Neural cell (in vitro differentiated cells): Measurements from ENCODE around the gene LCE3A. TPM values are rescaled to one million over a fixed set of nuclear protein-coding genes. Genes with fewer than 3 reads are reported as not detected.
"Not testable (repeated sequence)": the region's sequence is repeated elsewhere in the genome, so short reads cannot be mapped to it uniquely, and the experiment has no call there.

Experiments
- H2AFZ ChIP-seq: fragments of 200-600, 300-800 bp; sonication (generic), shearing (Covaris generic); 2 replicates; pipeline ENCODE4 v1.6.0; 2014; ENCODE audit warnings: low read depth, mild to moderate bottlenecking, antibody characterized with exemption, low read length, moderate library complexity
- H3F3A ChIP-seq: fragments of 200-600 bp; shearing (Covaris generic); 2 replicates; pipeline ENCODE4 v1.6.1; 2016; ENCODE audit warnings: mild to moderate bottlenecking, moderate library complexity, mixed read lengths, antibody characterized with exemption, low read length; ENCODE audit not compliant: insufficient read depth, poor library complexity, severe bottlenecking
- H3K27ac ChIP-seq: fragments of 200-600, 300-800 bp; sonication (generic), shearing (Covaris generic); 2 replicates; pipeline ENCODE4 v1.5.1; 2014; ENCODE audit warnings: mild to moderate bottlenecking, low read length, moderate library complexity
- H3K27me3 ChIP-seq: fragments of 300-800, 200-600 bp; sonication (generic), shearing (Covaris generic); 2 replicates; pipeline ENCODE4 v1.6.0; 2014; ENCODE audit warnings: mild to moderate bottlenecking, low read depth, low read length, moderate library complexity; ENCODE audit not compliant: insufficient read depth
- H3K36me3 ChIP-seq: fragments of 300-800, 200-600 bp; sonication (generic), shearing (Covaris generic); 2 replicates; pipeline ENCODE4 v1.5.1; 2014; ENCODE audit warnings: mild to moderate bottlenecking, antibody characterized with exemption, low read length, moderate library complexity; ENCODE audit not compliant: insufficient read depth
- H3K4me2 ChIP-seq: fragments of 300-800, 200-600 bp; sonication (generic), shearing (Covaris generic); 2 replicates; pipeline ENCODE4 v1.6.0; 2014; ENCODE audit warnings: mild to moderate bottlenecking, low read length
- H3K4me3 ChIP-seq: fragments of 300-800, 200-600 bp; sonication (generic), shearing (Covaris generic); 2 replicates; pipeline ENCODE4 v1.5.1; 2014; ENCODE audit warnings: mild to moderate bottlenecking, low read length, moderate library complexity
- H3K79me2 ChIP-seq: fragments of 200-600 bp; shearing (Covaris generic); replicated peaks from 2 replicates; pipeline ENCODE4 v1.6.0; 2014; ENCODE audit warnings: mild to moderate bottlenecking, low read length, moderate library complexity; ENCODE audit not compliant: insufficient read depth
- H3K9ac ChIP-seq: fragments of 300-800, 200-600 bp; sonication (generic), shearing (Covaris generic); 2 replicates; pipeline ENCODE4 v1.6.1; 2016; ENCODE audit warnings: mild to moderate bottlenecking, low read length, mixed read lengths
- H3K9me2 ChIP-seq: fragments of 200-600 bp; shearing (Covaris generic); 2 replicates; pipeline ENCODE4 v1.6.1; 2016; ENCODE audit warnings: mild to moderate bottlenecking, low read length, mixed read lengths; ENCODE audit not compliant: insufficient read depth
- H3K9me3 ChIP-seq: fragments of 200-600, 300-800 bp; sonication (generic), shearing (Covaris generic); 2 replicates; pipeline ENCODE4 v1.6.1; 2016; ENCODE audit warnings: mild to moderate bottlenecking, mixed run types, low read length, moderate library complexity, mixed read lengths
- H4K20me1 ChIP-seq: fragments of 200-600 bp; shearing (Covaris generic); 2 replicates; pipeline ENCODE4 v1.6.1; 2016; ENCODE audit warnings: mild to moderate bottlenecking, mixed run types; ENCODE audit not compliant: insufficient read depth
- EP300 ChIP-seq: fragments of 450-650 bp; conservative IDR thresholded peaks from 2 replicates; pipeline ENCODE4 v1.6.1; 2014; ENCODE audit warnings: antibody characterized with exemption, mild to moderate bottlenecking, moderate library complexity; ENCODE audit not compliant: poor library complexity, severe bottlenecking
- EZH2 ChIP-seq: fragments of 200-600, 300-800 bp; shearing (Covaris generic), sonication (generic); IDR thresholded peaks from 2 replicates; pipeline ENCODE4 v1.6.1; 2014; ENCODE audit warnings: antibody characterized with exemption, low read length, borderline replicate concordance, mild to moderate bottlenecking; ENCODE audit not compliant: insufficient read depth, poor library complexity, severe bottlenecking
- MXI1 ChIP-seq: fragments of 450-650 bp; conservative IDR thresholded peaks from 2 replicates; pipeline ENCODE4 v1.6.1; 2014; ENCODE audit warnings: antibody characterized with exemption, mild to moderate bottlenecking; ENCODE audit not compliant: poor library complexity, severe bottlenecking
- POLR2AphosphoS5 ChIP-seq: IDR thresholded peaks from 2 replicates; pipeline ENCODE4 v1.6.1; 2012
- RAD21 ChIP-seq: fragments of 450-650 bp; conservative IDR thresholded peaks from 2 replicates; pipeline ENCODE4 v1.6.1; 2014; ENCODE audit warnings: antibody characterized with exemption, mild to moderate bottlenecking, moderate library complexity
- SMC3 ChIP-seq: fragments of 450-650 bp; conservative IDR thresholded peaks from 2 replicates; pipeline ENCODE4 v1.6.1; 2014; ENCODE audit warnings: antibody characterized with exemption, mild to moderate bottlenecking, moderate library complexity; ENCODE audit not compliant: poor library complexity
- TAF1 ChIP-seq: IDR thresholded peaks from 2 replicates; pipeline ENCODE4 v1.6.1; 2012; ENCODE audit warnings: low read depth
- polyA plus RNA-seq: library from polyadenylated mRNA; depleted of rRNA; stranded (reverse); fragments of >200 nt; gene quantifications from 2 replicates; pipeline ENCODE4 v1.2.3, GENCODE V29; 2014
- TF ChIP-seq, protein P1 (sequence below): fragments of 450-650 bp; IDR thresholded peaks from 2 replicates; pipeline ENCODE4 v1.5.1; 2014; ENCODE audit warnings: antibody characterized with exemption, mild to moderate bottlenecking, moderate library complexity; ENCODE audit not compliant: poor library complexity, severe bottlenecking
- TF ChIP-seq, protein P2 (sequence below): IDR thresholded peaks from 2 replicates; pipeline ENCODE4 v1.6.1; 2012; ENCODE audit warnings: borderline replicate concordance

The LCE3A gene
- polyA plus RNA-seq, 1 donor from 2014 or later: not detected

GRCh38 chr1:152580433-152580832 lies 42.5 kb downstream of the LCE3A start, which contains the start of gene LCE3D:
TSS of gene LCE3D (minus strand) at chr1:152580516. CDS start at chr1:152579936, 580 bp downstream.
- Histone ChIP-seq H4K20me1 (no peaks in the 10 kb centered on the region), H3K9me2 (no peaks in the 10 kb centered on the region), H2AFZ (no peak within 1 kb of the TSS), H3K36me3 (no peaks in the 10 kb centered on the region), H3K4me3 (no peak within 1 kb of the TSS), H3K9ac (no peak within 1 kb of the TSS), H3K9me3 (no peaks in the 10 kb centered on the region), H3F3A (no peaks in the 10 kb centered on the region), H3K79me2 (no peaks in the 10 kb centered on the region), H3K27ac (no peak within 1 kb of the TSS), H3K4me2 (no peak within 1 kb of the TSS), H3K27me3 (no peaks in the 10 kb centered on the region)
- TF ChIP-seq SMC3: no peak
- no peak for TF ChIP-seq EP300
- TF ChIP-seq, protein P1, sequence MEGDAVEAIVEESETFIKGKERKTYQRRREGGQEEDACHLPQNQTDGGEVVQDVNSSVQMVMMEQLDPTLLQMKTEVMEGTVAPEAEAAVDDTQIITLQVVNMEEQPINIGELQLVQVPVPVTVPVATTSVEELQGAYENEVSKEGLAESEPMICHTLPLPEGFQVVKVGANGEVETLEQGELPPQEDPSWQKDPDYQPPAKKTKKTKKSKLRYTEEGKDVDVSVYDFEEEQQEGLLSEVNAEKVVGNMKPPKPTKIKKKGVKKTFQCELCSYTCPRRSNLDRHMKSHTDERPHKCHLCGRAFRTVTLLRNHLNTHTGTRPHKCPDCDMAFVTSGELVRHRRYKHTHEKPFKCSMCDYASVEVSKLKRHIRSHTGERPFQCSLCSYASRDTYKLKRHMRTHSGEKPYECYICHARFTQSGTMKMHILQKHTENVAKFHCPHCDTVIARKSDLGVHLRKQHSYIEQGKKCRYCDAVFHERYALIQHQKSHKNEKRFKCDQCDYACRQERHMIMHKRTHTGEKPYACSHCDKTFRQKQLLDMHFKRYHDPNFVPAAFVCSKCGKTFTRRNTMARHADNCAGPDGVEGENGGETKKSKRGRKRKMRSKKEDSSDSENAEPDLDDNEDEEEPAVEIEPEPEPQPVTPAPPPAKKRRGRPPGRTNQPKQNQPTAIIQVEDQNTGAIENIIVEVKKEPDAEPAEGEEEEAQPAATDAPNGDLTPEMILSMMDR: no peak
- TF ChIP-seq EZH2: no peak
- TF ChIP-seq POLR2AphosphoS5: no peak
- TF ChIP-seq RAD21: no peak
- TF ChIP-seq, protein P2, sequence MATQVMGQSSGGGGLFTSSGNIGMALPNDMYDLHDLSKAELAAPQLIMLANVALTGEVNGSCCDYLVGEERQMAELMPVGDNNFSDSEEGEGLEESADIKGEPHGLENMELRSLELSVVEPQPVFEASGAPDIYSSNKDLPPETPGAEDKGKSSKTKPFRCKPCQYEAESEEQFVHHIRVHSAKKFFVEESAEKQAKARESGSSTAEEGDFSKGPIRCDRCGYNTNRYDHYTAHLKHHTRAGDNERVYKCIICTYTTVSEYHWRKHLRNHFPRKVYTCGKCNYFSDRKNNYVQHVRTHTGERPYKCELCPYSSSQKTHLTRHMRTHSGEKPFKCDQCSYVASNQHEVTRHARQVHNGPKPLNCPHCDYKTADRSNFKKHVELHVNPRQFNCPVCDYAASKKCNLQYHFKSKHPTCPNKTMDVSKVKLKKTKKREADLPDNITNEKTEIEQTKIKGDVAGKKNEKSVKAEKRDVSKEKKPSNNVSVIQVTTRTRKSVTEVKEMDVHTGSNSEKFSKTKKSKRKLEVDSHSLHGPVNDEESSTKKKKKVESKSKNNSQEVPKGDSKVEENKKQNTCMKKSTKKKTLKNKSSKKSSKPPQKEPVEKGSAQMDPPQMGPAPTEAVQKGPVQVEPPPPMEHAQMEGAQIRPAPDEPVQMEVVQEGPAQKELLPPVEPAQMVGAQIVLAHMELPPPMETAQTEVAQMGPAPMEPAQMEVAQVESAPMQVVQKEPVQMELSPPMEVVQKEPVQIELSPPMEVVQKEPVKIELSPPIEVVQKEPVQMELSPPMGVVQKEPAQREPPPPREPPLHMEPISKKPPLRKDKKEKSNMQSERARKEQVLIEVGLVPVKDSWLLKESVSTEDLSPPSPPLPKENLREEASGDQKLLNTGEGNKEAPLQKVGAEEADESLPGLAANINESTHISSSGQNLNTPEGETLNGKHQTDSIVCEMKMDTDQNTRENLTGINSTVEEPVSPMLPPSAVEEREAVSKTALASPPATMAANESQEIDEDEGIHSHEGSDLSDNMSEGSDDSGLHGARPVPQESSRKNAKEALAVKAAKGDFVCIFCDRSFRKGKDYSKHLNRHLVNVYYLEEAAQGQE: no peak
- no peak for TF ChIP-seq MXI1
- TF ChIP-seq TAF1: no peak

- H4K20me1 ChIP-seq, H3K9ac ChIP-seq, H2AFZ ChIP-seq, H3F3A ChIP-seq, H3K9me3 ChIP-seq, H3K9me2 ChIP-seq, H3K36me3 ChIP-seq, H3K79me2 ChIP-seq, H3K27me3 ChIP-seq, H3K4me3 ChIP-seq, H3K4me2 ChIP-seq, H3K27ac ChIP-seq: not testable (repeated sequence)
Observed at GRCh38 chr1:152579526-152579925, 43.4 kb downstream of the LCE3A start.

- no peaks in the 10 kb centered on the region for H3K79me2 ChIP-seq
- TF ChIP-seq EZH2 (no peak), SMC3 (no peak), EP300 (no peak), TAF1 (no peak), POLR2AphosphoS5 (no peak), MXI1 (no peak), RAD21 (no peak)
- TF ChIP-seq, protein P1: no peak
- TF ChIP-seq, protein P2: no peak
- no peak overlapping the region for H3K4me3 ChIP-seq
- H3K9me2 ChIP-seq: no peaks in the 10 kb centered on the region
- H3F3A ChIP-seq: no peaks in the 10 kb centered on the region
- no peak overlapping the region for H3K9ac ChIP-seq
- no peaks in the 10 kb centered on the region for H4K20me1 ChIP-seq
- no peaks in the 10 kb centered on the region for H3K36me3 ChIP-seq
- H3K27me3 ChIP-seq: no peaks in the 10 kb centered on the region
- H3K9me3 ChIP-seq: peaks cover 4% of the 10 kb centered on the region
- no peak overlapping the region for H2AFZ ChIP-seq
- H3K4me2 ChIP-seq: no peak overlapping the region
- H3K27ac ChIP-seq: no peak overlapping the region
Observed at GRCh38 chr1:152577168-152577567, 45.7 kb downstream of the LCE3A start.
